AG04449 (cell line): Measurements from ENCODE around the gene IQCC.

Experiments
- CTCF ChIA-PET: fragments of 350-600 bp; formaldehyde crosslinking; extraction: SDS; loops from one replicate; lab custom pipeline; 2021; ENCODE audit warnings: antibody characterized with exemption; lab: Yijun Ruan, JAX
- POLR2A ChIA-PET: fragments of 400-600, 350-600 bp; formaldehyde crosslinking; extraction: SDS; loops from one replicate; lab custom pipeline; 2020; ENCODE audit warnings: antibody characterized with exemption, inconsistent platforms; lab: Yijun Ruan, JAX
- DNase-seq: peaks from one replicate; pipeline ENCODE4 v3.0.0-alpha.2; 2010; ENCODE audit warnings: low read depth, low spot score
- H3K4me3 ChIP-seq: 2 replicates; pipeline ENCODE4 v1.5.1; 2011; ENCODE audit warnings: low read depth, mild to moderate bottlenecking, control low read depth, low read length
- CTCF ChIP-seq: IDR thresholded peaks from one replicate; pipeline ENCODE4 v1.5.1; 2011; ENCODE audit warnings: mild to moderate bottlenecking, moderate library complexity, low read length, control low read depth, inconsistent platforms; ENCODE audit not compliant: insufficient read depth; ENCODE audit errors: missing control alignments

The IQCC gene

DNA sequence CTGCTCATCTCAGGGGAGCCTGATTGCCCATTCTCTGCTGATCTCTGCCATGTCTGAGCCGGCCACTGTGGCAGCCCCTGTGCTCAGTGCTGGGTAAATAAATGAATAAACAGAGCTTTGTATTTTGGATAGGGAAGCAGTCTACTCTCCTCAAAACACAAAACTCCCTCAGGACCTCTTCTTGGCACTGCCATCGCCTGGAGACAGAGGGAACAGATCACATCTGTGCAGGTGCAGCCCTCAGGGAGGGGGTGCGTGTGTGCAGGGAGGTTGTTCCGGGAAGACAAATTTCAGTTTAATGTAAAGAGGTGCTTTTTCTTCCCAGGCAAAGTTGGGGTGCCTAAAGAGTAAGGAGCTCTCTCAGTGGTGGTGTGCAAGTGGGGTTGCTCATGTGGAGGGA, 33.9 kb downstream of the IQCC start:
- no peak for DNase-seq
- no peak for TF ChIP-seq CTCF
- no peak overlapping the region for H3K4me3 ChIP-seq
- ChIA-PET CTCF (interaction anchor here (0.7 to 5.8 kb wide), 5 partner anchors 11 to 78 kb away, joined by 3 to 47 read pairs (median 4); partner anchors contain the start of gene LCK), POLR2A (no interaction called here)

- no peak for DNase-seq
- POLR2A ChIA-PET, result interaction anchor here (2.7 kb wide), 1 partner anchor 96 kb away, joined by 17 read pairs; the partner anchor contains the start of gene MARCKSL1
- CTCF ChIA-PET, result interaction anchor here (0.7 to 5.8 kb wide), 8 partner anchors 10 to 77 kb away, joined by 3 to 47 read pairs (median 4); partner anchors contain the start of gene LCK
- TF ChIP-seq CTCF, result no peak
- H3K4me3 ChIP-seq, result peak overlapping the region; percentile 67; the same call in 1 of the 2 replicates
Measured at GRCh38 chr1:32239790-32240139, 34.3 kb downstream of the IQCC start.

GRCh38 chr1:32240140-32240951, 34.9 kb downstream of the IQCC start:
- peak; percentile 37 for TF ChIP-seq CTCF
- POLR2A ChIA-PET, result interaction anchor here (0.8 to 2.7 kb wide), 2 partner anchors 13 to 96 kb away, joined by 3 to 17 read pairs; partner anchors contain the start of gene MARCKSL1
- no peak for DNase-seq
- H3K4me3 ChIP-seq, result peak overlapping the region; percentile 67
- CTCF ChIA-PET, result interaction anchor here (0.9 to 5.8 kb wide), 10 partner anchors 10 to 78 kb away, joined by 3 to 47 read pairs (median 4); partner anchors contain the start of gene LCK

- POLR2A ChIA-PET, result interaction anchor here (0.8 to 2.7 kb wide), 3 partner anchors 13 to 95 kb away, joined by 3 to 17 read pairs (median 3); partner anchors contain the start of gene MARCKSL1
- DNase-seq, result no peak
- peak overlapping the region; percentile 67 for H3K4me3 ChIP-seq
- no peak for TF ChIP-seq CTCF
- CTCF ChIA-PET, result interaction anchor here (1.1 to 5.8 kb wide), 9 partner anchors 9 to 77 kb away, joined by 3 to 47 read pairs (median 5); partner anchors contain the start of gene LCK
Measured at GRCh38 chr1:32241001-32241763, 35.7 kb downstream of the IQCC start.

DNA sequence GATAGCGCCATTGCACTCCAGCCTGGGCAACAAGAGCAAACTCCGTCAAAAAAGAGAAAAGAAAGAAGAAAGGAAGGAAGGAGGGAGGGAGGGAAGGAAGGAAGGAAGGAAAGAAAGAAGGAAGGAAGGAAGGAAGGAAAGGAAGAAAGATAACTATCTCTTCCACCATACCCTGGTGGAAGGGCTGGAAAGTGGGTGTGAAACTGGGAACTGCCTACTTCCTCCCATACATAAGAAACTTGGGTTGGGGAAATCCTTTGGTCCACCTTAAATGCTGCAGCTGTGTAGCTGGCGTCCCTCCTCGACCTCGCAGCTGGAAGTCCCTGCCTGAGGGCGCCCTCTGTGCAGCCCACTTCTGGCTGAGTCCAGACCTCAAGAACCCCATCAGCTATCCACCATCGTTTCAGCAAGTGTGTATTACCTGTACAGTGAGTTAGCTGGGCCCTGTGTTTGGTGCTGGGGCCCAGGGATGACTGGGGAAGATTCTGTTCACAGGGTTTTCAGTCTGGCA, 36.9 kb downstream of the IQCC start:
- TF ChIP-seq CTCF, result no peak
- no peak overlapping the region for H3K4me3 ChIP-seq
- no peak for DNase-seq
- POLR2A ChIA-PET, result interaction anchor here (0.6 to 2.7 kb wide), 3 partner anchors 10 to 137 kb away, joined by 3 to 17 read pairs (median 3); partner anchors contain the start of gene MARCKSL1
- CTCF ChIA-PET, result interaction anchor here (0.9 to 1.2 kb wide), 3 partner anchors 27 to 75 kb away, joined by 3 to 6 read pairs (median 3); no protein-coding TSS in a partner anchor
